ENCODE data around the gene CEP164.
"Not testable (repeated sequence)": the region's sequence is repeated elsewhere in the genome, so short reads cannot be mapped to it uniquely, and the experiment has no call there.

CEP164 gene

DNA sequence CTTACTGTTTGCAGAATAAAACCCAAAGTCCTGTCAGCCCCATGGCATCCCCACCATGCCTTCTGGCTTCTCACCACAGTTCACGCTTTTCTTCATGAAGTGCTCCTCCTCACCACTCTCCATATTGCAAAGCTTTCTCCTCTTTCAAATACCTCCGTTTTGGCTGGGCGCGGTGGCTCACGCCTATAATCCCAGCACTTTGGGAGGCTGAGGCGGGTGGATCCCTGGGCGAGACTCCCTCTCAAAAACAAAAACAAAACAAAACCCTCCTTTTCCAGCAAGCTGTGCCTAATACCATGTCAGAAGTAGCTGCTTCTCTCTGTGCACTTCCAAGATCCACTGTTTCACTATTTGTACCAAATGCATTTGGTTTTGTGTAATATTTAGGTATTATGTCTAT, 18.3 kb upstream of the CEP164 start:
- DNase-seq, result no peak

GRCh38 chr11:117313091-117313490, 14.6 kb upstream of the CEP164 start:
- no peak for DNase-seq

DNA sequence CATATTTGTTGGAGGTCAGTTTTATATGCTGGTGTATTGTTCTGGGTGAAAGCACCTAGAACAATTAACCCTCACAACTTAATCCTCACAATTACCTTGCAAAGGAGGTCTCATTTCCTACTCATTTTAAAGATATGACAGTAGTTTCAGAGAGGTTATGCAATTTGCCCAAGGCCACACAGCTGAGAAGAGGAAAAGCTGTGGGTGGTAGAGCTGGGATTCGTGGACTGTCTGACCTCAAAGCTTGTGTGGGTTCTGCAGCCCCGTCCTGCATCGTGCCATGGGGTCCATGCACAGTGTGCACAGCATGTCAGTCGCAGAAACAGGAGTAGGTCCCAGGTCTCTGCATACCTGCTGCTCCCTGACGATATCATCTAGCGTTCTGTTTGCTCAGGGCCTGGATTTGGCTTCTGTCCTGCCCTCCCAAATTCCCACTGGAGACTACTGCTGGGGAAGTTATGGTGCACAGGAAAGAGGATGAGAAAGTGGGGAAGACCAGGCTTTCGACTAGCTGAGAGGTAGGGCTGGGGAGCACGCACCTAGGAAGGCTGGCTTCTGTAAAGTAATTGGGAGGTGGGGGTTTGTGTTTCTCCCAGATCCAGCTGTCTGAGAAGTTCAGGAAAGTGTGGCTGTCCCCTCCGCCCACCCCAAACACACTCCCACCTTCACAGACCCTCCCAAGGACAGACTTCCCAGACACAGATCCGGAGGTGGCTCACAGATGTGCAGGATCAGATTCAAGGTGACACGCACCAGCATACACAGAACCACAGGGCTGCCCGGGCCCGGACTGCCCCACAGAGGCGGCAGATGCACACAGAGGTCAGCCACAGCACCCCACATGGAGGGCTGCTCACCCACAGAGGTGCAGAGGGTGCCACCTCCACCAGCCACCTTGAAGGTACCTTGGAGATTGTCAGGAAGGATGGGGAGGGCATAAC, 13.6 kb upstream of the CEP164 start:
- DNase-seq, result no peak

- no peak for DNase-seq
These were observed 12.8 kb upstream of the CEP164 start for GRCh38 chr11:117314840-117315239.

- DNase-seq, result no peak
These were observed 12.1 kb upstream of the CEP164 start for GRCh38 chr11:117315285-117316196.

DNA sequence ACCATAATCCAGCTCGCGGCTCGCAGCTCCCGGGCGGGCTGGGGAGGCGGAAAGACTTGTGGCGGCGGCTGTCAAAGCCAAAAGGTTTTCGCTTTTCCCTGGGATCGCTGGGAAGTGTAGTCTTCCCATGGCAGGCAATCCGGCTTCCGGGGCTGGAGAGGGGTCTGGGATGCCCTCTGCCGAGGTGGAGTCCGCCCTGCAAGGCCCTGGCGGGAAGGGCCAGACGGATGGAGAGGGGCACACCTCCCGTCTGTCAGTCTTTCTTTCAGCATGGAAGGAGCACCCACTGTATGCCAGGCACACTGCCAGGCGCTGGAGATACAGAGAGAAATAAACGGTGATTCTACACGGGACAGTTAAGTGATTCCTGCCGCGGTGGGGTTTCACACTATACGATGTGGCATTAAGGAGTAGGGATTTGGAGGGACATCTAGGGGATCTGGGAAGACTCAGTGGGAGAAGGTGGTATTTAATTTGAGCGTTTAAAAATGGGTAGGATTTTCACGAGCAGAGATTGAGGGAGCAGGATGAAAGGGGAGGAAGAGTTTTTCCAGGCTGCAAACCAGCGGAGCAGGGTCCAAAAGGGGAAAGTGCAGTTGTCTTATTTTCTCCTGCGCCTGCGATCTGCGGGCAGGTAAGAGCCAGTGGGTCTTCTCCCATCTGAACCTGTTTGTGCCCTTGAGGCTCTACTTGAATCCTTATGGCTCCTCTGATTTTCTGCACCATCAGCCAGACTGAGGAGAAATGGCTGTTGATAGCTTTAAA, 11.3 kb upstream of the CEP164 start, which contains the start of gene BACE1:
TSS of gene BACE1 (minus strand) at position 60 of the 765 bp plus-strand sequence. CDS start 461 bp downstream, outside the sequence.
- no peak for DNase-seq

GRCh38 chr11:117318738-117319137, 8.9 kb upstream of the CEP164 start:
- no peak for DNase-seq

DNA sequence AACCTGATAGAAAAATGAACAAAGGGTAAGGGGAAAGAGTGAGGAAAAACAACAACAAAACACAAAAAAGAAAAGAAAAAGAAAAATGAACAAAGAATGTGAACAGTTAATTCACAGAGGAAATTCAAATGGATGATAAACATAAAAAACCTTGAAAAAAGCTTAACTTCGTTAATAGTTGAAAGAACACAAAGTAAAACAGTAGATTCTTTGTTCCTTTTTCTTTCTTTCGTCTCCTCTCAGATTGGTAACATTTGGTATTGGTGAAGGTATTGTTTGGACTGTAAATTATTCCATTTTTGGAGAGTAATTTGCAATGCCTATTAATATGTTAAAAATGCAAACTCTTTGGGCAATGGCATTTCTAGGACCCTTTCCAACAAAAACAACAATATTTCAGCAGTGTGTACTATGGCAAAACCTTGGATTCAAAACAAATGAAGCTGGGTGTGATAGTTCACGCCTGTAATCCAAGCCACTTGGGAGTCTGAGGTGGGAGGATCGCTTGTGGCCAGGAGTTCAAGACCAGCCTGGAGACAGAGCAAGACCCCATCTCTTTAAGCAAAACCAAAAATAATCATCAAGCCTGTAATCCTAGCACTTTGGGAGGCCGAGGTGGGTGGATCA, 8.3 kb upstream of the CEP164 start:
- DNase-seq, result no peak

- not testable (repeated sequence) for DNase-seq
These were observed 443 bp upstream of the CEP164 start for GRCh38 chr11:117327255-117327566.

DNA sequence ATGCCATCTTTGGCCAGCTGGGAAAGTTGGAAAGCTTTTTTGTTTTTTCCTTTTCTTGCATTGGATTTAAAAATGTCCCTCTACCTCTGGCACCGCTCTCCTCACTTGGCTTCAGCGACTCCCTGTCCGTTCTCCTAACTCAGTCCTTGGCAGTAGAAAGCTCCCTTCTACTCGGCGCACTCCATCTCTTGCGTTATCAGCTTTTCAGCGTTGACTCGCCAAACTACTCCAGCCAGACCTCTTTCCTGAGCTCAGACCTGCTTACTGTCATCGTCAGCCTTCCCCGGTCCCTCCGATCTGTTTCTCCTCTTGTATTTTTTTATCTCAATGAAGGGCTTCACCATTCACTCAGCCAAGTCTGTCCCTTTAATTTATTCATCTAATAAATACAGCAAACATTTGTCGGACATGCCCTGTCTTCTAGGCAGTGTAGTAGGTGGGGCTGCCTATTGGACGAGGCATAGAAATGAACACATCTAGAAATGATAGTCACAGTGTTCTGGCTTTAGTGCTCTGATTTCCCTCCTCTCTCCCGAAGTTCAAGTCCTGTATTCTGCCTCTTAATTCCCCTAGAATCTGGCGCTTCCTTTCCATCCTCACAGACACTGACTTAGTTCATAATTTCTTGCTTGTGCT, 839 bp downstream of the CEP164 start:
- no peak for DNase-seq

DNA sequence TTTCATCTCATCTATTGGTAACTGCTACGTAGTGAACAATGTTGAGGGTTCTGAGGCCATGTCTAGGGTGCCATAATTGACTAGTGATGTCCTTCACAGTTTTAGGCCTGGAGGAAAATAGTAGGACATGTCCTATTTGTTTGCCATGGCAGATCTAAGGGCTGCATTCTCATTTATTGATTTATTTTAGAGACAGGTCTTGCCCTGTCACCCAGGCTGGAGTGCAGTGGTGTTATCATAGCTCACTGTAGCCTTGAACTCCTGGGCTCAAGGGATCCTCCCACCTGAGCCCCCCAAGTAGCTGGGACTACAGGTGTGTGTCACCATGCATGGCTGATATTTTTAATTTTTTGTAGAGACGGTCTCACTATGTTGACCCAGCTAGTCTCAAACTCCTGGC, 5.2 kb downstream of the CEP164 start:
- no peak for DNase-seq

DNA sequence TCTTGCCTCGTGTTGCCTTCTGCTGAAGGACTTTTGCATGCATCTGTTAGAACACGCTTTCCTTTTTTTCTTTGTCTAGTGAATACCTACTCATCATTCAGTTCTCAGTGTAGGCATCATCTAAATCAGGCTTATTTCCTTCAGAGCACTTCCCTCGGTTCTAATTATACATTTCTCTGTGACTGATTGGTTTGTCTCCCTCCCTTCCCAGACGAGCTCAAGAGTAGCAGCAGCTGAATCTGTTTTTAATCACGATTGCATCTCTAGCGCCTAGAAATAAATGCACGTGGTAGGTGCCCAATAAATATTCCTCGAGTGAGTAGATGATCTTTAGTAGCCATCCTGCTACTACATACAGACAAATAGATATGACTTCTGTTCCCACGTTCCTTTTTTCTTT, 6.3 kb downstream of the CEP164 start:
- DNase-seq, result no peak

GRCh38 chr11:117334896-117335295, 7.2 kb downstream of the CEP164 start:
- no peak for DNase-seq

GRCh38 chr11:117335399-117335798, 7.7 kb downstream of the CEP164 start:
- no peak for DNase-seq

GRCh38 chr11:117337076-117337475, 9.4 kb downstream of the CEP164 start:
- DNase-seq, result no peak

DNA sequence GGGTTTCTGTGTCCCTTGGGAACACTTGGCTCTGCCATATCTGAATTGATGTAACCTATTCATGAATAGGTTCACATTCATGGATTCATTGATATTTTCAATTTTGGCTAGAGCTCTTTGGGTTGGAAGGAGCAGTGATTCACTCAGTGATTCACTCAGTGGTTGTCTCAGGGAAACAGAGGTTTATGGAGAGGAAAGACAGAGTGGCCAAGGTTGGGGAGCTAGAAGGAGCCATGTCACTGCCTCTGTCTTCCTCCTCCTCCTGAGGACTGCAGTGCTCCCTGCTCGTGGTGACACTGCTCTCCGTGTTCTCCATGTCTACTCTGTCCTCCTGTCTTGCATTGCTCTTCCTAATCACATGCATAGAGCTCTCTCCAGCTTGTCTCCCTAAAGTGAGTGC, 17.4 kb downstream of the CEP164 start:
- no peak for DNase-seq

DNA sequence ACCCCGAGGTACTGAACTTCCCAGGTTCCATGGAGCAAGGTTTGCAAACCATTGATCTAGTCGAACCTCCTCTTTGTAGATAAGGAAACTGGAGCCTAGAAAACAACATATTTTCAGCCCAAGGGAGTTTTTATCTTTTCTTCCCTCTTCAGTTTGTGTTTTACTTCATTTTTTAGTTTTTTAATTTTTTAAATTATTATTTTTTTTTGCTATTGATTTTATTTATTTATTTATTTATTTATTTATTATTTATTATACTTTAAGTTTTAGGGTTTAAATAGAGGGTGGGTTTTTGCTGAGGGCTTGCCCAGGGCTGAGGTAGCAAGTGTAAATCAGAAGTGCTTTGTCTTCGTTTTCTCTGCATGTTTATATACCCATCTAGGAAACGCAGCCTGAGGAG, 26.9 kb downstream of the CEP164 start:
- no peak for DNase-seq

DNA sequence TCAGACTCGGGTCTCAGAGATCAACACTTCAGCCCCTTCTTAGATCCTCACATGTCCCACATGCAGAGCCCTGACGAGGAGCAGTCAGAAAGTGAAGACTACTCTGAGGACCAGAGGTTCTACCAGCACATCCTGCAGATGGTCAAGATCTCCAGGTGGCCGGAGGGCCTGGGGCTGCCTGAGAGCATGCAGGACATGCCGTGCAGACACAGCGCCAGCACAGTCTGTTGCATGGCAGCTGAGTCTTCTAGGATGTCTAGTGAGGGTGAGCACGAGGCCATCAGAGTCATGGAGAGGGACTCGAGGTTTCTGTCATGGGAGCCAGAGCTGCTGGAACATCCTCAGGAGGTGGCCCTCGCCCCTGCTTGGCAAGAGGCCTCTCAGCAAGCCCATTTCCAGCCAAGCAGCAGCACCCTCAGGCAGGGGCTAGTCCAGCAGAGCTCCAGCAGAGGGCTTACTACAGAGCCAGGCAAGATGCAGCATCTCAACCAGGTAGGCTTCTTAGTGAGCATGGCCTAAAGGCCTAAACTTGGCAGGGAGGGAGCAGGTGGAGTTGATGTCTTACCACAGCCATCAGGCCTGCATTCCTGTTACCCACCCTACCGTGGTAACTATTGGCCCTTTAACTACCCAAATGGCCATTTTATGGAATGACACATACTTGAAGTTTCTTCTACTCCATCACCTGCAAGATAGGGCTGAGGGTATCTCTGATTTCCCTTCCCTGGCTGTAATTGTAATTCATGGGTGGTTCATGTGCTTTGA, 28.7 kb downstream of the CEP164 start:
- no peak for DNase-seq

GRCh38 chr11:117361432-117361831, 33.8 kb downstream of the CEP164 start:
- no peak for DNase-seq

DNA sequence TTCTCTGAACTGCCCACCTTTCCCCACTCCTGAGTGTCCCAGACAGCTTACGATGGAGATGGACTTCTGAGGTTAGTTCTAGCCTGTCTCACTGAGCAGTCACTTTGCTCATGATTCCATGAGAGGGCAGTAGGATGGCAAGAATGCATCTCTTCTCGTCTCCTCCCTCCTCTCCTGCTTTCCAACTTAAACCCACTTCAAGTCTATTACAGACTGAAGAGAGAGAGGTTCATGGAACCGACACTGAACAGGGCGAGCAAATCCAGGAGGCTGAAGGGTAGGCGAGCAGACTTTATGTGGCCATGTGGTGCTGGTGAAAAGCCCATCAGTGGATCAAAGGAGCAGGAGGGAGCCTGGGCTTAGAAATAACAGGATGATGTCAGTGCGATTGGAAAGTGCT, 38.6 kb downstream of the CEP164 start:
- no peak for DNase-seq

GRCh38 chr11:117366875-117367274, 39.2 kb downstream of the CEP164 start:
- no peak for DNase-seq

Data from activated T-cell treated with anti-CD3 and anti-CD28 coated beads for 4 hours (primary cell).